CD14-positive monocyte (primary cell): ENCODE data around the gene NHERF1. TPM values are rescaled to one million over a fixed set of nuclear protein-coding genes. Genes with fewer than 3 reads are reported as not detected.
A peak's percentile ranks its signal among the peaks of the same experiment; 100 is the strongest.

Source experiments
- DNase-seq, 3 donors: peaks; one replicate each; pipeline ENCODE4 v3.0.0-alpha.2; 2011 to 2022
- H2AFZ ChIP-seq: 2 replicates; pipeline ENCODE4 v1.6.0; 2012; ENCODE audit warnings: mild to moderate bottlenecking, low read depth, low read length, inconsistent platforms; ENCODE audit not compliant: insufficient read depth, poor library complexity, severe bottlenecking
- H3K27ac ChIP-seq, 2 donors: 1 replicate in 1 of 2; 2 replicates in 1 of 2; pipeline ENCODE4 v1.5.1; 2012 to 2013; ENCODE audit warnings: low read length in 2 of 2, control low read depth in 1 of 2, inconsistent platforms in 1 of 2, low read depth in 1 of 2, mild to moderate bottlenecking in 1 of 2
- H3K27me3 ChIP-seq, 2 donors: one replicate each; pipeline versions ENCODE4 v1.6.0 to v1.6.1; 2011 to 2013; ENCODE audit warnings: low read length in 2 of 2; ENCODE audit not compliant: control insufficient read depth in 2 of 2, insufficient read depth in 2 of 2
- H3K36me3 ChIP-seq, 2 donors: replicated peaks in 1 of 2; 1 replicate in 1 of 2; 2 replicates in 1 of 2; pipeline versions ENCODE4 v1.5.1 to v1.6.1; 2012 to 2013; ENCODE audit warnings: low read length in 2 of 2, control low read depth in 1 of 2, inconsistent platforms in 1 of 2, mild to moderate bottlenecking in 1 of 2; ENCODE audit not compliant: insufficient read depth in 2 of 2, control insufficient read depth in 1 of 2
- H3K4me1 ChIP-seq, 2 donors: 1 replicate in 1 of 2; 2 replicates in 1 of 2; pipeline versions ENCODE4 v1.5.1 to v1.6.1; 2012 to 2013; ENCODE audit warnings: low read length in 2 of 2, control low read depth in 1 of 2, inconsistent platforms in 1 of 2, mild to moderate bottlenecking in 1 of 2, moderate library complexity in 1 of 2; ENCODE audit not compliant: insufficient read depth in 2 of 2, control insufficient read depth in 1 of 2
- H3K4me2 ChIP-seq: replicated peaks from 2 replicates; pipeline ENCODE3; 2012; ENCODE audit warnings: low read length, moderate library complexity, mild to moderate bottlenecking; ENCODE audit not compliant: poor library complexity, severe bottlenecking; ENCODE audit errors: extremely low read depth
- H3K4me3 ChIP-seq, 3 experiments: fragments of 200-600 bp in 1 of 3; sonication (generic) in 1 of 3; replicated peaks in 1 of 3; 1 replicate in 2 of 3; 2 replicates in 1 of 3; pipeline ENCODE4 v1.5.1; 2011 to 2013; ENCODE audit warnings: low read length in 3 of 3, mild to moderate bottlenecking in 3 of 3, control low read depth in 2 of 3, low read depth in 2 of 3, inconsistent platforms in 1 of 3, moderate library complexity in 1 of 3
- H3K79me2 ChIP-seq: 2 replicates; pipeline ENCODE4 v1.6.0; 2012; ENCODE audit warnings: mild to moderate bottlenecking, control low read depth, inconsistent platforms, low read length, moderate library complexity; ENCODE audit not compliant: insufficient read depth
- H3K9ac ChIP-seq: 2 replicates; pipeline ENCODE4 v1.6.0; 2017; ENCODE audit warnings: low read length, mild to moderate bottlenecking; ENCODE audit not compliant: insufficient read depth, poor library complexity, severe bottlenecking
- H3K9me3 ChIP-seq, 2 donors: replicated peaks in 1 of 2; 1 replicate in 1 of 2; 2 replicates in 1 of 2; pipeline versions ENCODE4 v1.5.1 to v1.6.1; 2012 to 2013; ENCODE audit warnings: low read length in 2 of 2, control low read depth in 1 of 2; ENCODE audit not compliant: control insufficient read depth in 1 of 2, insufficient read depth in 1 of 2
- H4K20me1 ChIP-seq: 2 replicates; pipeline ENCODE4 v1.6.0; 2012; ENCODE audit warnings: mild to moderate bottlenecking, low read length, control low read depth, moderate library complexity; ENCODE audit not compliant: insufficient read depth
- H3K27ac Mint-ChIP-seq, 7 donors: one replicate each; pipeline ENCODE4 v1.8.0; 2020; ENCODE audit warnings: mild to moderate bottlenecking in 7 of 7, mixed read lengths in 7 of 7, moderate library complexity in 6 of 7, inconsistent platforms in 2 of 7
- H3K27me3 Mint-ChIP-seq, 3 donors: one replicate each; pipeline ENCODE4 v1.8.0; 2021 to 2022; ENCODE audit warnings: low read depth in 3 of 3, mild to moderate bottlenecking in 3 of 3, mixed read lengths in 3 of 3, moderate library complexity in 3 of 3, inconsistent platforms in 1 of 3
- H3K36me3 Mint-ChIP-seq, 2 donors: one replicate each; pipeline ENCODE4 v1.8.0; 2020; ENCODE audit warnings: mixed read lengths in 2 of 2, inconsistent platforms in 1 of 2, mild to moderate bottlenecking in 1 of 2
- H3K4me1 Mint-ChIP-seq: one replicate; pipeline ENCODE4 v1.8.0; 2020; ENCODE audit warnings: mild to moderate bottlenecking, mixed read lengths
- H3K4me3 Mint-ChIP-seq, 2 donors: one replicate each; pipeline ENCODE4 v1.8.0; 2020; ENCODE audit warnings: mild to moderate bottlenecking in 2 of 2, mixed read lengths in 2 of 2, moderate library complexity in 1 of 2
- H3K9me3 Mint-ChIP-seq, 7 donors: one replicate each; pipeline ENCODE4 v1.8.0; 2020 to 2022; ENCODE audit warnings: mixed read lengths in 7 of 7, mild to moderate bottlenecking in 6 of 7, moderate library complexity in 6 of 7, inconsistent platforms in 2 of 7
- WGBS: methylation state at CpG from one replicate; pipeline ENCODE4 v1.1.5; 2013; ENCODE audit warnings: missing lambda C conversion rate; ENCODE audit not compliant: insufficient coverage; 5-methylcytosine and 5-hydroxymethylcytosine counted together
- intact Hi-C, 2 donors: fragments of 100-400 bp; cut with micrococcal nuclease; formaldehyde crosslinking; loops; one replicate each; pipeline versions ENCODE4 v1.15.0 to v1.15.1; 2023
- polyA plus RNA-seq, 3 donors: library from polyadenylated mRNA; depleted of rRNA in 1 of 3; unstranded in 2 of 3; stranded (reverse) in 1 of 3; fragments of 300-500 nt in 2 of 3; fragments of >200 nt in 1 of 3; fragmentation: Illumina TruSeq in 2 of 3; gene quantifications; 1 replicate in 2 of 3; 2 replicates in 1 of 3; pipeline ENCODE4 v1.2.3, GENCODE V29; 2012 to 2021
- TF ChIP-seq, protein P1 (sequence below): fragments of 200-600 bp; IDR thresholded peaks from one replicate; pipeline ENCODE4 v1.8.0; 2022; ENCODE audit warnings: antibody characterized with exemption, mild to moderate bottlenecking

The NHERF1 gene
- polyA plus RNA-seq, 3 donors, result 79.5 to 149 (median 131) TPM

DNA sequence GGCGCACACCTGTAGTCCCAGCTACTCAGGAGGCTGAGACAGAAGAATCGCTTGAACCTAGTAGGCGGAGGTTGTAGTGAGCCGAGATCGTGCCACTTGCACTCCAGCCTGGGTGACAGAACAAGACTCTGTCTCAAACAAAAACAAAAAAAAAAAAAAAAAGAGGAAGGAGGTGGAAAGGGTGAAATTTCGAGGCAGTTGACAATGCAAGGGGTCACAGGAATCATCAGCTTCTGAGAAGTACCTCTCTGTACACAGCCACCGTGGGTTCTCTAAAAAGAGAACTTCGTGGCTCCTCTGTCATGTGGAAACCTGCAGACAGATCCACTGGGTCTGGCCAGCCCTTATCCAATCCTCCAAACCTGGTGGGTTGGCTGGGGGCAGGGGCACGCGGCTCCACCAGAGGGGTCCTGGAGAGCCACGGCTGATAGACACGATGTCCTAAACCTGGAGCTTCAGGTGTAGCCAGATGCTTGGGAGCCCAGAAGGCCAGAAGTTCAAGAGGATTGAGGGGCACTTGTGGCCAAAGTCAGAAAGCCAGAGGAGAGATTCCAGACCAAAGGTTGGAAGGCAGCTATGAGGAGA lies 35.2 kb upstream of the NHERF1 start:
- Mint-ChIP-seq H3K9me3 (peaks cover 0 to 2% (median 0%) of the 10 kb centered on the region in 7 donors), H3K27me3 (peaks cover 1 to 6% (median 5%) of the 10 kb centered on the region in 3 donors), H3K4me3 (peak overlapping the region; percentile 96 to 100), H3K4me1 (peaks cover 51% of the 10 kb centered on the region), H3K36me3 (peaks cover 10 to 14% of the 10 kb centered on the region in 2 donors), H3K27ac (peak overlapping the region; percentile 97 to 99 (median 98))
- H3K9ac ChIP-seq, result peak overlapping the region; percentile 86
- peak; percentile 74 to 88 (median 78) for DNase-seq
- peaks cover 30% of the 10 kb centered on the region for H4K20me1 ChIP-seq
- TF ChIP-seq, protein P1, sequence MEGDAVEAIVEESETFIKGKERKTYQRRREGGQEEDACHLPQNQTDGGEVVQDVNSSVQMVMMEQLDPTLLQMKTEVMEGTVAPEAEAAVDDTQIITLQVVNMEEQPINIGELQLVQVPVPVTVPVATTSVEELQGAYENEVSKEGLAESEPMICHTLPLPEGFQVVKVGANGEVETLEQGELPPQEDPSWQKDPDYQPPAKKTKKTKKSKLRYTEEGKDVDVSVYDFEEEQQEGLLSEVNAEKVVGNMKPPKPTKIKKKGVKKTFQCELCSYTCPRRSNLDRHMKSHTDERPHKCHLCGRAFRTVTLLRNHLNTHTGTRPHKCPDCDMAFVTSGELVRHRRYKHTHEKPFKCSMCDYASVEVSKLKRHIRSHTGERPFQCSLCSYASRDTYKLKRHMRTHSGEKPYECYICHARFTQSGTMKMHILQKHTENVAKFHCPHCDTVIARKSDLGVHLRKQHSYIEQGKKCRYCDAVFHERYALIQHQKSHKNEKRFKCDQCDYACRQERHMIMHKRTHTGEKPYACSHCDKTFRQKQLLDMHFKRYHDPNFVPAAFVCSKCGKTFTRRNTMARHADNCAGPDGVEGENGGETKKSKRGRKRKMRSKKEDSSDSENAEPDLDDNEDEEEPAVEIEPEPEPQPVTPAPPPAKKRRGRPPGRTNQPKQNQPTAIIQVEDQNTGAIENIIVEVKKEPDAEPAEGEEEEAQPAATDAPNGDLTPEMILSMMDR, result no peak
- no peak overlapping the region for H2AFZ ChIP-seq
- no peaks in the 10 kb centered on the region for H3K27me3 ChIP-seq
- 92% methylated on average over 4 of the region's 12 CpGs for WGBS
- peaks cover 45% of the 10 kb centered on the region for H3K79me2 ChIP-seq
- peak overlapping the region; percentile 94 for H3K4me2 ChIP-seq
- H3K4me3 ChIP-seq, result peak overlapping the region in 1 of 3 experiments; percentile 95
- no peaks in the 10 kb centered on the region for H3K9me3 ChIP-seq
- H3K27ac ChIP-seq, result peak overlapping the region; percentile 83 to 90
- H3K4me1 ChIP-seq, result peaks cover 35 to 56% of the 10 kb centered on the region in 2 donors
- intact Hi-C loops, result loop anchor here (2.0 to 5.0 kb wide), 3 partner anchors 22 to 41 kb away; no protein-coding TSS in a partner anchor
- no peaks in the 10 kb centered on the region for H3K36me3 ChIP-seq

DNA sequence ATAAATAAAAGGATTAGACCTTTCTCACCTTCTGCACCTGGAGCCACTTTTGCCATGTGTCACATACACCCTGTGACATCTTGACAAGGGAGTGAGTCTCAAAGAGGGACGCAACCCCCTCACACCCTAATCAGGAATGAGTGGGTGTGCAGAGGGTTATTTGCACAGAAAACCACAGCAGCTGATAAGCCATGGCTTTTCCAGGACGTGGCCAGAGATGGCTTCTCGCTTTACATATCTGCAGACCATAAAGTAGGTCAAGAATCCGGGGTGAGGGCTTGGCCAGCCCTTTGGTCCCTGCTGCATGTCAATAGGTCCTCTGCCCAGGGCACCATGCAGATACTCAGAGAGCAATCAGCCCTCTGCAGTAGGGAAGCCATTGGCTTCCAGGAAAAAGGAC lies 33.3 kb upstream of the NHERF1 start:
- DNase-seq, result no peak
- Mint-ChIP-seq H3K4me1 (peaks cover 33% of the 10 kb centered on the region), H3K27ac (no peak overlapping the region), H3K9me3 (peaks cover 0 to 2% (median 0%) of the 10 kb centered on the region in 7 donors), H3K27me3 (peaks cover 1 to 8% (median 5%) of the 10 kb centered on the region in 3 donors), H3K4me3 (no peak overlapping the region), H3K36me3 (peaks cover 2 to 3% of the 10 kb centered on the region in 2 donors)
- WGBS, result 69% methylated on average over 2 of the region's 4 CpGs
- intact Hi-C loops, result no loop called here
- no peak overlapping the region for H3K4me2 ChIP-seq
- H3K27ac ChIP-seq, result no peak overlapping the region
- H3K9me3 ChIP-seq, result no peaks in the 10 kb centered on the region
- H3K9ac ChIP-seq, result no peak overlapping the region
- H2AFZ ChIP-seq, result no peak overlapping the region
- no peaks in the 10 kb centered on the region for H3K36me3 ChIP-seq
- H3K4me1 ChIP-seq, result peaks cover 26 to 37% of the 10 kb centered on the region in 2 donors
- no peaks in the 10 kb centered on the region for H3K27me3 ChIP-seq
- H3K4me3 ChIP-seq, result no peak overlapping the region
- peaks cover 12% of the 10 kb centered on the region for H4K20me1 ChIP-seq
- TF ChIP-seq, protein P1, result no peak
- peaks cover 27% of the 10 kb centered on the region for H3K79me2 ChIP-seq
